Stomach smooth muscle (tissue), 2 donors: Measurements from ENCODE around the gene PSEN2.

Source experiments
- H3K27ac ChIP-seq: one replicate; pipeline ENCODE4 v1.7.0; 2013; ENCODE audit warnings: mild to moderate bottlenecking, low read length, inconsistent platforms
- H3K27me3 ChIP-seq, 2 donors: one replicate each; pipeline ENCODE4 v1.7.0; 2013; ENCODE audit warnings: low read length in 2 of 2; ENCODE audit not compliant: insufficient read depth in 2 of 2, control insufficient read depth in 1 of 2
- H3K36me3 ChIP-seq, 2 donors: one replicate each; pipeline ENCODE4 v1.7.0; 2013; ENCODE audit warnings: low read length in 2 of 2; ENCODE audit not compliant: control insufficient read depth in 2 of 2, insufficient read depth in 2 of 2
- H3K4me1 ChIP-seq: one replicate; pipeline ENCODE4 v1.7.0; 2013; ENCODE audit warnings: low read length; ENCODE audit not compliant: control insufficient read depth, insufficient read depth
- H3K4me3 ChIP-seq, 2 donors: one replicate each; pipeline ENCODE4 v1.7.0; 2013; ENCODE audit warnings: low read length in 2 of 2
- H3K9ac ChIP-seq, 2 donors: one replicate each; pipeline ENCODE4 v1.7.0; 2013; ENCODE audit warnings: low read length in 2 of 2, mild to moderate bottlenecking in 1 of 2
- H3K9me3 ChIP-seq, 2 donors: one replicate each; pipeline ENCODE4 v1.7.0; 2013; ENCODE audit warnings: low read length in 2 of 2; ENCODE audit not compliant: control insufficient read depth in 2 of 2
- donor health status: healthy.
- donor health status: Pancreatic carcinoma.

PSEN2 gene

GRCh38 chr1:226870401-226871279 is at the start of gene PSEN2:
Gene PSEN2 (plus strand): TSS chr1:226870616. CDS start chr1:226881908, 11,292 bp downstream.
- Histone ChIP-seq H3K4me3 (peak within 1 kb of the TSS; percentile 66 to 79), H3K36me3 (no peaks in the 10 kb centered on the region), H3K27ac (peak within 1 kb of the TSS; percentile 49), H3K4me1 (peaks cover 20% of the 10 kb centered on the region), H3K9me3 (no peaks in the 10 kb centered on the region), H3K27me3 (no peaks in the 10 kb centered on the region), H3K9ac (peak within 1 kb of the TSS; percentile 65 to 80)

GRCh38 chr1:226820941-226821718 is 49.3 kb upstream of the PSEN2 start:
- Histone ChIP-seq H3K27ac (peak overlapping the region; percentile 95), H3K9ac (peak overlapping the region; percentile 59 to 79), H3K4me1 (peaks cover 27% of the 10 kb centered on the region), H3K4me3 (peak overlapping the region; percentile 5 to 29), H3K36me3 (no peaks in the 10 kb centered on the region), H3K27me3 (no peaks in the 10 kb centered on the region), H3K9me3 (no peaks in the 10 kb centered on the region)

- H3K27me3 ChIP-seq, result no peaks in the 10 kb centered on the region
- H3K9me3 ChIP-seq, result no peaks in the 10 kb centered on the region
- H3K27ac ChIP-seq, result peak overlapping the region; percentile 95
- H3K9ac ChIP-seq, result peak overlapping the region; percentile 59 to 72
- no peaks in the 10 kb centered on the region for H3K36me3 ChIP-seq
- H3K4me3 ChIP-seq, result peak overlapping the region in 1 of 2 donors; percentile 29
- peaks cover 27% of the 10 kb centered on the region for H3K4me1 ChIP-seq
Measured at GRCh38 chr1:226821719-226822085, 48.7 kb upstream of the PSEN2 start.

GRCh38 chr1:226823643-226824042 is 46.8 kb upstream of the PSEN2 start:
- Histone ChIP-seq H3K9me3 (no peaks in the 10 kb centered on the region), H3K9ac (no peak overlapping the region), H3K27me3 (no peaks in the 10 kb centered on the region), H3K27ac (peak overlapping the region; percentile 79), H3K36me3 (no peaks in the 10 kb centered on the region), H3K4me1 (peaks cover 43% of the 10 kb centered on the region), H3K4me3 (no peak overlapping the region)

GRCh38 chr1:226825037-226825745 is 45.2 kb upstream of the PSEN2 start:
- H3K27me3 ChIP-seq, result no peaks in the 10 kb centered on the region
- peak overlapping the region; percentile 79 for H3K27ac ChIP-seq
- no peaks in the 10 kb centered on the region for H3K36me3 ChIP-seq
- H3K4me3 ChIP-seq, result no peak overlapping the region
- H3K9me3 ChIP-seq, result no peaks in the 10 kb centered on the region
- H3K9ac ChIP-seq, result no peak overlapping the region
- peaks cover 43% of the 10 kb centered on the region for H3K4me1 ChIP-seq

- Histone ChIP-seq H3K9ac (no peak overlapping the region), H3K4me1 (peaks cover 39% of the 10 kb centered on the region), H3K36me3 (no peaks in the 10 kb centered on the region), H3K9me3 (no peaks in the 10 kb centered on the region), H3K27me3 (no peaks in the 10 kb centered on the region), H3K27ac (no peak overlapping the region), H3K4me3 (no peak overlapping the region)
Measured at GRCh38 chr1:226825746-226826100, 44.7 kb upstream of the PSEN2 start.

- Histone ChIP-seq H3K9me3 (no peaks in the 10 kb centered on the region), H3K36me3 (no peaks in the 10 kb centered on the region), H3K4me1 (peaks cover 30% of the 10 kb centered on the region), H3K27me3 (no peaks in the 10 kb centered on the region), H3K4me3 (no peak overlapping the region), H3K9ac (peak overlapping the region; percentile 51 to 89), H3K27ac (peak overlapping the region; percentile 88)
Measured at GRCh38 chr1:226826479-226827261, 43.7 kb upstream of the PSEN2 start.

- H3K27ac ChIP-seq, result peak overlapping the region; percentile 88
Measured at GRCh38 chr1:226827458-226827857, 43.0 kb upstream of the PSEN2 start.

GRCh38 chr1:226827968-226828513 is 42.4 kb upstream of the PSEN2 start:
- H3K9ac ChIP-seq, result peak overlapping the region; percentile 84 to 89
- peak overlapping the region; percentile 67 to 71 for H3K4me3 ChIP-seq
- H3K9me3 ChIP-seq, result no peaks in the 10 kb centered on the region
- H3K36me3 ChIP-seq, result no peaks in the 10 kb centered on the region
- no peaks in the 10 kb centered on the region for H3K27me3 ChIP-seq
- H3K4me1 ChIP-seq, result peaks cover 23% of the 10 kb centered on the region
- H3K27ac ChIP-seq, result peak overlapping the region; percentile 88

More at GRCh38 chr1:226827458-226827857, 43.0 kb upstream of the PSEN2 start:
- Histone ChIP-seq H3K4me3 (peak overlapping the region; percentile 67 to 71), H3K27me3 (no peaks in the 10 kb centered on the region), H3K36me3 (no peaks in the 10 kb centered on the region), H3K9ac (peak overlapping the region; percentile 84 to 89), H3K4me1 (peaks cover 23% of the 10 kb centered on the region), H3K9me3 (no peaks in the 10 kb centered on the region)

- peaks cover 23% of the 10 kb centered on the region for H3K4me1 ChIP-seq
- no peaks in the 10 kb centered on the region for H3K36me3 ChIP-seq
- H3K4me3 ChIP-seq, result no peak overlapping the region
- no peak overlapping the region for H3K27ac ChIP-seq
- H3K9me3 ChIP-seq, result no peaks in the 10 kb centered on the region
- no peaks in the 10 kb centered on the region for H3K27me3 ChIP-seq
- no peak overlapping the region for H3K9ac ChIP-seq
Measured at GRCh38 chr1:226829105-226829504, 41.3 kb upstream of the PSEN2 start.
